Gastroesophageal sphincter (tissue), 4 donors: ENCODE results near the gene GALR3. TPM values are rescaled to one million over a fixed set of nuclear protein-coding genes. Genes with fewer than 3 reads are reported as not detected.

ENCODE experiments used
- ATAC-seq: fragments of 150-250 bp; one replicate; pipeline ENCODE4 v1.9.1; 2016; ENCODE audit warnings: mild to moderate bottlenecking, moderate library complexity
- H3K27ac ChIP-seq, 4 donors: fragments of 200-600 bp; sonication (generic) in 3 of 4; 1 replicate in 3 of 4; 2 replicates in 1 of 4; pipeline ENCODE4 v1.5.1; 2016 to 2019
- H3K27me3 ChIP-seq: fragments of 200-600 bp; sonication (generic); one replicate; pipeline ENCODE4 v1.5.1; 2019
- H3K36me3 ChIP-seq, 2 donors: fragments of 200-600 bp; sonication (generic); one replicate each; pipeline ENCODE4 v1.5.1; 2019; ENCODE audit warnings: control low read depth in 1 of 2
- H3K4me1 ChIP-seq, 3 donors: fragments of 200-600 bp; sonication (generic); 1 replicate in 2 of 3; 2 replicates in 1 of 3; pipeline ENCODE4 v1.5.1; 2016 to 2019; ENCODE audit warnings: control low read depth in 2 of 3
- H3K4me3 ChIP-seq, 2 donors: fragments of 200-600 bp; sonication (generic); one replicate each; pipeline ENCODE4 v1.5.1; 2019; ENCODE audit warnings: mild to moderate bottlenecking in 1 of 2, moderate library complexity in 1 of 2
- H3K9me3 ChIP-seq, 3 donors: fragments of 200-600 bp; sonication (generic); one replicate each; pipeline ENCODE4 v1.5.1; 2017 to 2019; ENCODE audit warnings: control low read depth in 2 of 3
- CTCF ChIP-seq, 4 experiments: fragments of 200-600 bp in 2 of 4; fragments of 450-650 bp in 2 of 4; sonication (generic) in 1 of 4; IDR thresholded peaks; one replicate each; pipeline ENCODE4 v1.5.1; 2017 to 2019; ENCODE audit warnings: antibody characterized with exemption in 4 of 4, mild to moderate bottlenecking in 2 of 4, moderate library complexity in 2 of 4
- EP300 ChIP-seq: sonication (generic); formaldehyde crosslinking; IDR thresholded peaks from one replicate; pipeline ENCODE4 v1.6.1; 2017; ENCODE audit warnings: antibody characterized with exemption, mild to moderate bottlenecking
- POLR2A ChIP-seq, 2 donors: fragments of 450-650 bp; IDR thresholded peaks; one replicate each; pipeline ENCODE4 v1.6.1; 2017; ENCODE audit warnings: antibody characterized with exemption in 2 of 2, mild to moderate bottlenecking in 2 of 2, moderate library complexity in 1 of 2
- POLR2AphosphoS5 ChIP-seq: sonication (generic); formaldehyde crosslinking; IDR thresholded peaks from one replicate; pipeline ENCODE4 v1.6.1; 2017; ENCODE audit warnings: antibody characterized with exemption
- WGBS, 2 donors: methylation state at CpG; one replicate each; pipeline ENCODE4 v1.1.5; 2018; ENCODE audit warnings: low coverage in 1 of 2; 5-methylcytosine and 5-hydroxymethylcytosine counted together
- total RNA-seq, 4 donors: library from RNA; depleted of rRNA; stranded (reverse); fragments of >200 nt; gene quantifications; one replicate each; pipeline ENCODE4 v1.1.0, GENCODE V29; 2016

GALR3 gene
- total RNA-seq, 4 donors from 2014 or later, result not detected

- peaks cover 0 to 23% (median 15%) of the 10 kb centered on the region in 3 donors for H3K4me1 ChIP-seq
- H3K36me3 ChIP-seq, result peaks cover 0 to 39% of the 10 kb centered on the region in 2 donors
- peak overlapping the region in 2 of 4 donors; percentile 38 to 71 for H3K27ac ChIP-seq
- no CpG with 5 or more reads among the region's 29 CpGs for WGBS, 2 donors
- no peaks in the 10 kb centered on the region for H3K9me3 ChIP-seq
- peak overlapping the region in 1 of 2 donors; percentile 47 for H3K4me3 ChIP-seq
- peaks cover 47% of the 10 kb centered on the region for H3K27me3 ChIP-seq
- peak; percentile 91 for ATAC-seq
- TF ChIP-seq POLR2AphosphoS5 (no peak), CTCF (IDR thresholded peaks at IDR 0.05) (peak in 3 of 4 experiments; percentile 98), EP300 (no peak)
Measured at GRCh38 chr22:37817705-37818408, 5.3 kb upstream of the GALR3 start.

DNA sequence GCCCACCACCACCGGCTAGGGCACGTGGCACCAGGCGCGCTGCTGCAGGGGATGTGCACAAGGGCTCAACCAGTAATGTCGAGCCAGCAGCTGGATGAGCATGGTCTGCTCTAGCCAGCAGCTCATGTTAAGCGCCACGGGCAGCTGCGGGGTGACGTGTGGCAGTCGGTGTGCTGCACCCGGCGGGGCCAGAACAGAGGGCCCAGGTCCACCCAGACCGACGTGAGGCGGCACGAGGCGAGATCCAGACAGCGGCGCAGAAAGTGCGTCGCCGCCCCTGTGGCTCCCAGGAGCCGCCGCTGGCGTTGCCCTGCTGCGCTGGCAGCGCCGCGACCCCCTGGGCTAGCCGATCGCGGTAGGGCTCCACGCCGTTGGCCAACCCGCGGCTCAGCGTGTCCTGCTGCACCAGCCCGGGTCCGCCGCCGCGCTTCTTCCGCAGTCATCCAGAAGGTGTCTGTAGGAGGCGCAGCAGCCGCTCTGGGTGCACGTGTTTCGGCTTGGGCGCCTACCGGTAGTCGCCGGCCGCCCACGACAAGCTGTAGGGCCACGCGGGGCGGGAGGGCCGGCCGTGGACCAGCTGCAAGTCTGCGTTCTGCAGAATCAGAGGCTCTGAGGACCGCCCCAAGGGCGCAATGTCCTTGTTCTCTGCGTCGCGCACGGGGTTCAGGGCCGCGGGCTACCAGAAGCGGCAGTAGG lies 4.6 kb upstream of the GALR3 start:
- TF ChIP-seq POLR2AphosphoS5, result no peak
- peak in 3 of 4 experiments; percentile 24 to 55 (median 53) for TF ChIP-seq CTCF (IDR thresholded peaks at IDR 0.05)
- 20% methylated on average over 3 of the region's 68 CpGs; no CpG with 5 or more reads in 1 of the 2 donors for WGBS, 2 donors
- Histone ChIP-seq H3K36me3 (peaks cover 0 to 32% of the 10 kb centered on the region in 2 donors), H3K27ac (peak overlapping the region in 1 of 4 donors; percentile 71), H3K4me3 (peak overlapping the region; percentile 5 to 47), H3K27me3 (peaks cover 54% of the 10 kb centered on the region), H3K9me3 (no peaks in the 10 kb centered on the region), H3K4me1 (peaks cover 0 to 23% (median 15%) of the 10 kb centered on the region in 3 donors)
- peak; percentile 53 for ATAC-seq

DNA sequence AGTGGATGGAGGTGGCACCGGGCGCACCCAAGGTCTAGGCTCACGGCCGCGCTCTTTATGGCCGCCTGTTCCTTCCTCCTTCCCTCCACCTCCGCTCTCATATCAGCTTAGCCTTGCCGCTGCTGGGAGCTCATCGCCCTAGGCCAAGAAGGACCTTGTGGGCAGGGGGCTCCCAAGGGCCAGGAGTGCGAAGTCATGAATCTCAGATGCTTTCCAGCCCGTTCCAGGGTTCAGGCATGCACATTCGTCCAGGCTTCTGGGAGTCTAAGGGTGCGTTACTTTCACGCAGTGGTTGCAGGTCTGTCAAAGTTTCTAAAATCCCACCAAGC lies 4.1 kb upstream of the GALR3 start:
- Histone ChIP-seq H3K27me3 (peaks cover 58% of the 10 kb centered on the region), H3K4me1 (peaks cover 0 to 23% (median 15%) of the 10 kb centered on the region in 3 donors), H3K9me3 (no peaks in the 10 kb centered on the region), H3K4me3 (peak overlapping the region in 1 of 2 donors; percentile 47), H3K27ac (no peak overlapping the region), H3K36me3 (peaks cover 0 to 27% of the 10 kb centered on the region in 2 donors)
- ATAC-seq, result no peak
- 45 to 50% methylated on average over 2 to 3 of the region's 14 CpGs for WGBS, 2 donors
- TF ChIP-seq EP300 (no peak), CTCF (IDR thresholded peaks at IDR 0.05) (no peak), POLR2A (IDR thresholded peaks at IDR 0.05) (no peak), POLR2AphosphoS5 (no peak)

- no peak for ATAC-seq
- Histone ChIP-seq H3K36me3 (peaks cover 0 to 14% of the 10 kb centered on the region in 2 donors), H3K4me3 (no peak overlapping the region), H3K4me1 (peaks cover 0 to 35% (median 15%) of the 10 kb centered on the region in 3 donors), H3K27me3 (peaks cover 65% of the 10 kb centered on the region), H3K9me3 (no peaks in the 10 kb centered on the region), H3K27ac (no peak overlapping the region)
- TF ChIP-seq POLR2AphosphoS5 (no peak), EP300 (no peak), POLR2A (IDR thresholded peaks at IDR 0.05) (no peak), CTCF (IDR thresholded peaks at IDR 0.05) (no peak)
- WGBS, 2 donors, result 84 to 92% methylated on average over 3 to 5 of the region's 5 CpGs
Measured at GRCh38 chr22:37820350-37820749, 2.8 kb upstream of the GALR3 start.
